Osteoblast (primary cell): Measurements from ENCODE around the gene METTL25. TPM values are rescaled to one million over a fixed set of nuclear protein-coding genes. Genes with fewer than 3 reads are reported as not detected.

Experiments
- DNase-seq: peaks from one replicate; pipeline ENCODE4 v3.0.0; 2011; ENCODE audit warnings: low spot score, mixed read lengths; ENCODE audit not compliant: insufficient read length; ENCODE audit errors: missing footprints
- H2AFZ ChIP-seq: 2 replicates; pipeline ENCODE4 v1.6.0; 2011; ENCODE audit warnings: mild to moderate bottlenecking, low read length
- H3K27ac ChIP-seq: 2 replicates; pipeline ENCODE4 v1.5.1; 2011; ENCODE audit warnings: mild to moderate bottlenecking, low read depth, low read length, moderate library complexity
- H3K27me3 ChIP-seq: 2 replicates; pipeline ENCODE4 v1.6.0; 2012; ENCODE audit warnings: mild to moderate bottlenecking, control low read depth, inconsistent platforms, low read length, moderate library complexity; ENCODE audit not compliant: insufficient read depth
- H3K36me3 ChIP-seq: 2 replicates; pipeline ENCODE4 v1.5.1; 2011; ENCODE audit warnings: mild to moderate bottlenecking, low read length, control low read depth, moderate library complexity; ENCODE audit not compliant: insufficient read depth
- H3K4me1 ChIP-seq: 2 replicates; pipeline ENCODE4 v1.5.1; 2011; ENCODE audit warnings: mild to moderate bottlenecking, low read length, control low read depth, moderate library complexity; ENCODE audit not compliant: insufficient read depth
- H3K4me2 ChIP-seq: 2 replicates; pipeline ENCODE4 v1.6.0; 2011; ENCODE audit warnings: mild to moderate bottlenecking, low read length; ENCODE audit not compliant: insufficient read depth
- H3K4me3 ChIP-seq: fragments of 200-600 bp; sonication (generic); 3 replicates; pipeline ENCODE4 v1.5.1; 2012; ENCODE audit warnings: mild to moderate bottlenecking, low read length, inconsistent platforms; ENCODE audit not compliant: insufficient read depth
- H3K79me2 ChIP-seq: 2 replicates; pipeline ENCODE4 v1.6.0; 2012; ENCODE audit warnings: mild to moderate bottlenecking, low read length, control low read depth, inconsistent platforms; ENCODE audit not compliant: insufficient read depth
- H3K9me3 ChIP-seq: 2 replicates; pipeline ENCODE4 v1.5.1; 2011; ENCODE audit warnings: low read depth, low read length, control low read depth
- H4K20me1 ChIP-seq: 2 replicates; pipeline ENCODE4 v1.6.0; 2012; ENCODE audit warnings: mild to moderate bottlenecking, low read length, control low read depth; ENCODE audit not compliant: insufficient read depth
- CTCF ChIP-seq: IDR thresholded peaks from 2 replicates; pipeline ENCODE4 v1.5.1; 2011; ENCODE audit warnings: mild to moderate bottlenecking, low read depth, low read length, moderate library complexity; ENCODE audit errors: extremely low read depth
- total RNA-seq: library from RNA; depleted of rRNA; stranded (reverse); fragments of >200 nt; gene quantifications from 2 replicates; pipeline ENCODE4 v1.2.3, GENCODE V29; 2012

Gene METTL25
- total RNA-seq, 1 donor, result 18.1 TPM

GRCh38 chr12:82366197-82366596 lies 7.9 kb downstream of the METTL25 start:
- Histone ChIP-seq H3K36me3 (no peaks in the 10 kb centered on the region), H3K4me2 (no peak overlapping the region), H3K4me3 (no peak overlapping the region), H3K4me1 (no peaks in the 10 kb centered on the region), H4K20me1 (no peaks in the 10 kb centered on the region), H3K79me2 (no peaks in the 10 kb centered on the region), H3K27me3 (no peaks in the 10 kb centered on the region), H2AFZ (no peak overlapping the region), H3K9me3 (no peaks in the 10 kb centered on the region), H3K27ac (no peak overlapping the region)
- TF ChIP-seq CTCF, result no peak
- DNase-seq, result no peak

DNA sequence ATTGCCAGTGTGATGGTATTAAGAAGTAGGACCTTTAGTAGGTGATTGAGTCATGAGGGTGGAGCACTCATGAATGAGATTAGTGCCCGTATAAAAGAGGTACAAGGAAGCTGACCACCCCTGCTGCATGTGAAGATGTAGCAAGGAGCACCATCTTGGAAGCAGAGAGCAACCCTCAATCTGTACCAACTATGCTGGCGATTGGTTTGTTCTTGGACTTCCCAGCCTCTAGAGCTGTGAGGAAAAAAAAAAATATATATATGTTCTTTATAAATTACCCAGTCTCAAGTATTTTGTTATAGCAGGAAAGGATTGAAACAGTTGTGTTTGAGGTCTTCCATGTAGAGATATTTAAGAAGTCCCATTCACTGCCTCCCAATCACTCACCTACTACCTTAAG lies 16.9 kb downstream of the METTL25 start:
- H3K9me3 ChIP-seq, result no peaks in the 10 kb centered on the region
- no peak for TF ChIP-seq CTCF
- H3K36me3 ChIP-seq, result no peaks in the 10 kb centered on the region
- DNase-seq, result no peak
- no peak overlapping the region for H3K27ac ChIP-seq
- no peaks in the 10 kb centered on the region for H3K79me2 ChIP-seq
- no peak overlapping the region for H3K4me3 ChIP-seq
- no peaks in the 10 kb centered on the region for H3K27me3 ChIP-seq
- no peaks in the 10 kb centered on the region for H3K4me1 ChIP-seq
- no peak overlapping the region for H3K4me2 ChIP-seq
- H4K20me1 ChIP-seq, result no peaks in the 10 kb centered on the region
- H2AFZ ChIP-seq, result no peak overlapping the region

- Histone ChIP-seq H2AFZ (no peak overlapping the region), H3K79me2 (no peaks in the 10 kb centered on the region), H4K20me1 (no peaks in the 10 kb centered on the region), H3K4me1 (no peaks in the 10 kb centered on the region), H3K4me3 (no peak overlapping the region), H3K27ac (no peak overlapping the region), H3K4me2 (no peak overlapping the region), H3K9me3 (no peaks in the 10 kb centered on the region), H3K27me3 (no peaks in the 10 kb centered on the region), H3K36me3 (no peaks in the 10 kb centered on the region)
- DNase-seq, result no peak
- TF ChIP-seq CTCF, result no peak
Measured at GRCh38 chr12:82378997-82379396, 20.7 kb downstream of the METTL25 start.

- Histone ChIP-seq H4K20me1 (no peaks in the 10 kb centered on the region), H3K36me3 (no peaks in the 10 kb centered on the region), H3K27me3 (no peaks in the 10 kb centered on the region), H3K9me3 (no peaks in the 10 kb centered on the region), H3K4me1 (no peaks in the 10 kb centered on the region), H3K79me2 (no peaks in the 10 kb centered on the region), H3K4me2 (no peak overlapping the region), H2AFZ (no peak overlapping the region), H3K27ac (no peak overlapping the region), H3K4me3 (no peak overlapping the region)
- TF ChIP-seq CTCF, result peak; percentile 58
- DNase-seq, result no peak
Measured at GRCh38 chr12:82383930-82384552, 25.7 kb downstream of the METTL25 start.
